Body of pancreas (tissue), 4 donors: ENCODE data around the gene LAMTOR4. TPM values are rescaled to one million over a fixed set of nuclear protein-coding genes. Genes with fewer than 3 reads are reported as not detected.
A peak's percentile ranks its signal among the peaks of the same experiment; 100 is the strongest.

Experiments
- ATAC-seq: fragments of 150-250 bp; one replicate; pipeline ENCODE4 v1.9.1; 2016
- DNase-seq, 4 donors: peaks; one replicate each; pipeline ENCODE4 v3.0.0-alpha.2; 2019
- H3K27ac ChIP-seq, 4 donors: fragments of 200-600 bp; sonication (generic); 1 replicate in 3 of 4; 2 replicates in 1 of 4; pipeline versions ENCODE4 v1.5.1 to v1.6.1; 2016 to 2019; ENCODE audit warnings: mild to moderate bottlenecking in 1 of 4, mixed read lengths in 1 of 4, moderate library complexity in 1 of 4
- H3K27me3 ChIP-seq, 2 donors: fragments of 200-600 bp; sonication (generic); one replicate each; pipeline ENCODE4 v1.6.0; 2016; ENCODE audit warnings: mild to moderate bottlenecking in 1 of 2
- H3K36me3 ChIP-seq, 2 donors: fragments of 200-600 bp; sonication (generic); replicated peaks in 1 of 2; 2 replicates each; pipeline ENCODE4 v1.5.1; 2016; ENCODE audit warnings: low read depth in 2 of 2; ENCODE audit not compliant: insufficient read depth in 1 of 2
- H3K4me1 ChIP-seq: fragments of 200-600 bp; sonication (generic); one replicate; pipeline ENCODE4 v1.6.0; 2016
- H3K4me3 ChIP-seq, 2 donors: fragments of 200-600 bp; sonication (generic); 1 replicate in 1 of 2; 2 replicates in 1 of 2; pipeline ENCODE4 v1.5.1; 2016 to 2019
- H3K9me3 ChIP-seq, 3 donors: fragments of 200-600 bp; sonication (generic); 1 replicate in 2 of 3; 2 replicates in 1 of 3; pipeline ENCODE4 v1.5.1; 2016
- POLR2A ChIP-seq, 3 donors: fragments of 450-650 bp; IDR thresholded peaks; one replicate each; pipeline ENCODE4 v1.6.1; 2016; ENCODE audit warnings: antibody characterized with exemption in 3 of 3, mild to moderate bottlenecking in 2 of 3
- WGBS, 2 donors: methylation state at CpG; one replicate each; pipeline ENCODE4 v1.1.5; 2017; 5-methylcytosine and 5-hydroxymethylcytosine counted together
- intact Hi-C: fragments of 100-400 bp; cut with DNase I; formaldehyde crosslinking; loops from one replicate; pipeline ENCODE4 v1.15.1; 2023
- total RNA-seq, 2 donors: library from RNA; depleted of rRNA; stranded (reverse); fragments of >200 nt; gene quantifications; one replicate each; pipeline ENCODE4 v1.1.0, GENCODE V29; 2016
- TF ChIP-seq, protein P1 (sequence below), 7 experiments: fragments of 450-650 bp in 4 of 7; fragments of 200-600 bp in 3 of 7; sonication (generic) in 3 of 7; IDR thresholded peaks; one replicate each; pipeline ENCODE4 v1.5.1; 2016 to 2019; ENCODE audit warnings: antibody characterized with exemption in 7 of 7

Gene LAMTOR4
- total RNA-seq, 2 donors from 2014 or later: 86.1 to 119 TPM

DNA sequence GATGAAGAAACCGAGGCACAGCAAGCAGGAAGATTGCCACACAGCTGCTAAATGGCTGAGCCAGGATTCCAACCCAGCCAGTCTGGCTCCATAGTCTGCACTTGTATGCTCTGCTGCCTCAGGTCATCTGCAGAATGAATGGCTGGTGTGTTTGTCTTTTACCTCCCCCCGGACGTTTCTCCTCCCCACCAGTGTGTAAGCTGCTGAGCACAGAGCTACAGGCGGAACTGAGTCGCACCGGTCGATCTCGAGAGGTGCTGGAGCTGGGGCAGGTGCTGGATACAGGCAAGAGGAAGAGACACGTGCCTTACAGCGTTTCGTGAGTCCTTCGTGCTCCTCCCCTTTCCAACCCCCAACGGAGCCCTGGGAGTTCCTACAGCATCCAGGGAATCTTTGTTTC lies 26.7 kb upstream of the LAMTOR4 start:
- no peaks in the 10 kb centered on the region for H3K36me3 ChIP-seq
- H3K9me3 ChIP-seq: no peaks in the 10 kb centered on the region
- TF ChIP-seq POLR2A (IDR thresholded peaks at IDR 0.05): no peak
- TF ChIP-seq, protein P1, sequence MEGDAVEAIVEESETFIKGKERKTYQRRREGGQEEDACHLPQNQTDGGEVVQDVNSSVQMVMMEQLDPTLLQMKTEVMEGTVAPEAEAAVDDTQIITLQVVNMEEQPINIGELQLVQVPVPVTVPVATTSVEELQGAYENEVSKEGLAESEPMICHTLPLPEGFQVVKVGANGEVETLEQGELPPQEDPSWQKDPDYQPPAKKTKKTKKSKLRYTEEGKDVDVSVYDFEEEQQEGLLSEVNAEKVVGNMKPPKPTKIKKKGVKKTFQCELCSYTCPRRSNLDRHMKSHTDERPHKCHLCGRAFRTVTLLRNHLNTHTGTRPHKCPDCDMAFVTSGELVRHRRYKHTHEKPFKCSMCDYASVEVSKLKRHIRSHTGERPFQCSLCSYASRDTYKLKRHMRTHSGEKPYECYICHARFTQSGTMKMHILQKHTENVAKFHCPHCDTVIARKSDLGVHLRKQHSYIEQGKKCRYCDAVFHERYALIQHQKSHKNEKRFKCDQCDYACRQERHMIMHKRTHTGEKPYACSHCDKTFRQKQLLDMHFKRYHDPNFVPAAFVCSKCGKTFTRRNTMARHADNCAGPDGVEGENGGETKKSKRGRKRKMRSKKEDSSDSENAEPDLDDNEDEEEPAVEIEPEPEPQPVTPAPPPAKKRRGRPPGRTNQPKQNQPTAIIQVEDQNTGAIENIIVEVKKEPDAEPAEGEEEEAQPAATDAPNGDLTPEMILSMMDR (IDR thresholded peaks at IDR 0.05): no peak
- H3K27me3 ChIP-seq: no peaks in the 10 kb centered on the region
- H3K27ac ChIP-seq: no peak overlapping the region
- H3K4me3 ChIP-seq: no peak overlapping the region
- no peak for ATAC-seq
- DNase-seq: no peak
- 25 to 60% methylated on average over 13 of the region's 13 CpGs for WGBS, 2 donors
- intact Hi-C loops: no loop called here
- peaks cover 37% of the 10 kb centered on the region for H3K4me1 ChIP-seq

DNA sequence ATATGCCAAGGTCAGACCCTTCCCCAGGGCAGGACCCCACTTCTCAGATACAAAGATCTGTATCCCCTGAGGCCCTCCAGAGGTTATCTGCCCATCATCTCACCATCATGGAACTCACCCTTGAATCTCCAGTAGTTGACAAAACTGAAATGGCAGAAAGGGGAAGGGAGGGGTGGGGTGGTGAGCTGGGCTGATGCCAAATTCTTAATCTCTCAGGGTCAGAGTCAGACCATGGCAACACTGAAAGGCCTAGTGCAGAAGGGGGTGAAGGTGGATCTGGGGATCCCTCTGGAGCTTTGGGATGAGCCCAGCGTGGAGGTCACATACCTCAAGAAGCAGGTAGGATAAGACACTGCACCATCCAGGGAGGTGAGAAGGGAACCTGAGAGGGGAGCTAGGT lies 26.1 kb upstream of the LAMTOR4 start:
- H3K27me3 ChIP-seq: no peaks in the 10 kb centered on the region
- intact Hi-C loops: no loop called here
- H3K27ac ChIP-seq: no peak overlapping the region
- no peaks in the 10 kb centered on the region for H3K9me3 ChIP-seq
- 89 to 91% methylated on average over 1 of the region's 1 CpG for WGBS, 2 donors
- no peak overlapping the region for H3K4me3 ChIP-seq
- H3K36me3 ChIP-seq: no peaks in the 10 kb centered on the region
- ATAC-seq (no peak), DNase-seq (no peak)
- H3K4me1 ChIP-seq: peaks cover 37% of the 10 kb centered on the region
- TF ChIP-seq POLR2A (IDR thresholded peaks at IDR 0.05): no peak
- TF ChIP-seq, protein P1 (IDR thresholded peaks at IDR 0.05): no peak

DNA sequence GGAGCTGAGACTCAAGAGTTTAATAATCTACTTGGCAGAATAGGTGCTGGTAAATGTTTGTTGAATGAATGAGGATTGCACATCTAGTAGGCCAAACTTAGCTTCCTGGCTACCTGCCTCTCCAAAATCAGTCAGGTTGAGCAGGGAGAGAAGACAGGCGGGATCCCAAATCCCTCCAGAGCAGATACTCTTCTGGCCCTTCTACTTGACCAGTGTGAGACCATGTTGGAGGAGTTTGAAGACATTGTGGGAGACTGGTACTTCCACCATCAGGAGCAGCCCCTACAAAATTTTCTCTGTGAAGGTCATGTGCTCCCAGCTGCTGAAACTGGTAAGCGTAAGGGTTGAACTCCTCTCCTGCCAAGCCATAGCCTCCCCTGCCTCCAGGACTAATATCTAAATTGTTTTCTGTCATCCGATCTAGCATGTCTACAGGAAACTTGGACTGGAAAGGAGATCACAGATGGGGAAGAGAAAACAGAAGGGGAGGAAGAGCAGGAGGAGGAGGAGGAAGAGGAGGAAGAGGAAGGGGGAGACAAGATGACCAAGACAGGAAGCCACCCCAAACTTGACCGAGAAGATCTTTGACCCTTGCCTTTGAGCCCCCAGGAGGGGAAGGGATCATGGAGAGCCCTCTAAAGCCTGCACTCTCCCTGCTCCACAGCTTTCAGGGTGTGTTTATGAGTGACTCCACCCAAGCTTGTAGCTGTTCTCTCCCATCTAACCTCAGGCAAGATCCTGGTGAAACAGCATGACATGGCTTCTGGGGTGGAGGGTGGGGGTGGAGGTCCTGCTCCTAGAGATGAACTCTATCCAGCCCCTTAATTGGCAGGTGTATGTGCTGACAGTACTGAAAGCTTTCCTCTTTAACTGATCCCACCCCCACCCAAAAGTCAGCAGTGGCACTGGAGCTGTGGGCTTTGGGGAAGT lies 24.2 kb upstream of the LAMTOR4 start:
- intact Hi-C loops: no loop called here
- Histone ChIP-seq H3K9me3 (no peaks in the 10 kb centered on the region), H3K4me3 (no peak overlapping the region), H3K36me3 (no peaks in the 10 kb centered on the region), H3K27me3 (no peaks in the 10 kb centered on the region), H3K4me1 (peaks cover 38% of the 10 kb centered on the region), H3K27ac (no peak overlapping the region)
- 79 to 80% methylated on average over 4 of the region's 4 CpGs for WGBS, 2 donors
- DNase-seq (no peak), ATAC-seq (no peak)
- TF ChIP-seq, protein P1 (IDR thresholded peaks at IDR 0.05): no peak
- TF ChIP-seq POLR2A (IDR thresholded peaks at IDR 0.05): no peak

DNA sequence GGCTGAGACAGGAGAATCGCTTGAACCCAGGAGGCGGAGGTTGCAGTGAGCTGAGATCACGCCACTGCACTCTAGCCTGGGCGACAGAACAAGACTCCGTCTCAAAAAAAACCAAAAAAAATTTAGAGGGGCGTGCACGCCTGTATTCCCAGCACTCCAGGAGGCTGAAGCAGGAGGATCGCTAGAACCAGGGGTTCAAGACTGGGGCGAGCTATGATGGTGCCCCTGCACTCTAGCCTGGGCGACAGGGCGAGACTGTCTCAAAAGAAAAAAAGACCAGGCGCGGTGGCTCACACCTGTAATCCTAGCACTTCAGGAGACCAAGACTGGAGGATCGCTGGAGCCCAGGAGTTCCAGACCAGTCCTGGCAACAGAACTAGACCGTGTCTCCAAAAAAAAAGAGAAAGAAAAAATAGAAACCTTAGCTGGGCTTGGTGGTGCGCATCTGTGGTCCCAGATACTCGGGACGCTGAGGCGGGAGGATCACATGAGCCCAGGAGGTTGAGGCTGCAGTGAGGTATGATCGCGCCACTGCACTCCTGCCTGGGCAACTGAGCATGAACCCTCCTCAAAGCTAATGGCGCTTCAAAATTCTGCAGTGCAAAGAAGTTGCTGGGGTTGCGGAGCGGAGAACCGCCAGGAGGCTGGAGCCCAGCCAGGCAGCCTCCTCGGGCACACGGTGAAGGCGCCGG lies 22.3 kb upstream of the LAMTOR4 start:
- no peak for ATAC-seq
- intact Hi-C loops: no loop called here
- 12% methylated on average over 29 of the region's 29 CpGs for WGBS, 2 donors
- no peaks in the 10 kb centered on the region for H3K27me3 ChIP-seq
- H3K4me3 ChIP-seq: peak overlapping the region; percentile 73 to 82
- peak overlapping the region; percentile 94 to 99 (median 98) for H3K27ac ChIP-seq
- DNase-seq: no peak
- peaks cover 38% of the 10 kb centered on the region for H3K4me1 ChIP-seq
- TF ChIP-seq, protein P1 (IDR thresholded peaks at IDR 0.05): peak in 1 of 7 experiments; percentile 22
- TF ChIP-seq POLR2A (IDR thresholded peaks at IDR 0.05): no peak
- H3K9me3 ChIP-seq: no peaks in the 10 kb centered on the region
- H3K36me3 ChIP-seq: no peaks in the 10 kb centered on the region
